ENCODE results near the gene ZNF850.
"Not testable (repeated sequence)": the region's sequence is repeated elsewhere in the genome, so short reads cannot be mapped to it uniquely, and the experiment has no call there.

DNA sequence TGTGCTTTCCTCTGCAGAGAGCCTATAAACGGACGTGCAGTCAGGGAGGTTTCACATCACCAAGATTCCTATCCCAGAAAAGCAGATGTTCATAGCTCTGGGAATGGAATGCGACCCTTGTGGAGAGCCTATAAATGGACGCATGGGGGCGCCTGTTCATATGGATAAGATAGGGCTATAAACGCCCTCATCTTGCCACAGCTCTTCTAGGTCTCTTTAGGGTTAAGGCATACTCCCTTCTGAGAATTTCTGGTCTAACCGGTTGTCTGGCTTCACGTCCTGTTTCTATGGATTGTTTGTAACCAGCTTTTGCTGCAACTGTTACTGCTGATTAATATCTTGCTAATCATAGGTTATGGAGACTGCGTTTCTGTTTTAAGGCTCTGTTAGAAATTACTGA lies 36.4 kb downstream of the ZNF850 start:
- TF ChIP-seq, protein P1, sequence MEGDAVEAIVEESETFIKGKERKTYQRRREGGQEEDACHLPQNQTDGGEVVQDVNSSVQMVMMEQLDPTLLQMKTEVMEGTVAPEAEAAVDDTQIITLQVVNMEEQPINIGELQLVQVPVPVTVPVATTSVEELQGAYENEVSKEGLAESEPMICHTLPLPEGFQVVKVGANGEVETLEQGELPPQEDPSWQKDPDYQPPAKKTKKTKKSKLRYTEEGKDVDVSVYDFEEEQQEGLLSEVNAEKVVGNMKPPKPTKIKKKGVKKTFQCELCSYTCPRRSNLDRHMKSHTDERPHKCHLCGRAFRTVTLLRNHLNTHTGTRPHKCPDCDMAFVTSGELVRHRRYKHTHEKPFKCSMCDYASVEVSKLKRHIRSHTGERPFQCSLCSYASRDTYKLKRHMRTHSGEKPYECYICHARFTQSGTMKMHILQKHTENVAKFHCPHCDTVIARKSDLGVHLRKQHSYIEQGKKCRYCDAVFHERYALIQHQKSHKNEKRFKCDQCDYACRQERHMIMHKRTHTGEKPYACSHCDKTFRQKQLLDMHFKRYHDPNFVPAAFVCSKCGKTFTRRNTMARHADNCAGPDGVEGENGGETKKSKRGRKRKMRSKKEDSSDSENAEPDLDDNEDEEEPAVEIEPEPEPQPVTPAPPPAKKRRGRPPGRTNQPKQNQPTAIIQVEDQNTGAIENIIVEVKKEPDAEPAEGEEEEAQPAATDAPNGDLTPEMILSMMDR (IDR thresholded peaks at IDR 0.05): not testable (repeated sequence)
- TF ChIP-seq POLR2A (IDR thresholded peaks at IDR 0.05): not testable (repeated sequence)
